K562 (cell line): Measurements from ENCODE around the gene ADK. TPM values are rescaled to one million over a fixed set of nuclear protein-coding genes. Genes with fewer than 3 reads are reported as not detected.

Source experiments
- ATAC-seq: fragments of 200-7000 bp; cut with Tn5 transposase; 3 replicates; pipeline ENCODE4 v1.9.1; 2020; ENCODE audit warnings: moderate library complexity
- BruUV-seq: library from RNA; stranded (reverse); fragments of 400-500 nt; replicated peaks from 2 replicates; lab custom pipeline; 2021; lab: Mats Ljungman, UMichigan
- CTCF ChIA-PET: fragments of 300-600 bp; formaldehyde crosslinking; extraction: SDS; loops from one replicate; lab custom pipeline; 2021; ENCODE audit warnings: low intra/inter-chr PET ratio; lab: Yijun Ruan, JAX
- POLR2A ChIA-PET: fragments of 300-600, 350-650 bp; sonication (Branson Sonifier 250); formaldehyde crosslinking; extraction: SDS; loops from one replicate; lab custom pipeline; 2021; ENCODE audit warnings: antibody characterized with exemption, inconsistent platforms; lab: Yijun Ruan, JAX
- DNase-seq, 4 experiments: peaks; one replicate each; pipeline versions ENCODE4 v3.0.0 to v3.0.0-alpha.2; 2011 to 2018; ENCODE audit warnings: low spot score in 3 of 4, mixed read lengths in 3 of 4; ENCODE audit errors: extremely low read depth in 1 of 4
- FAIRE-seq: peaks from 2 replicates; lab custom pipeline; 2011; peaks lifted over from hg19 to GRCh38; lab: Jason Lieb, UNC
- H2AFZ ChIP-seq: 2 replicates; pipeline ENCODE4 v1.6.0; 2011; ENCODE audit warnings: low read depth, low read length, control low read depth, inconsistent platforms
- H3K27ac ChIP-seq: fragments of 200-600 bp; 3 replicates; pipeline ENCODE4 v1.8.0; 2011; ENCODE audit warnings: low read depth, mild to moderate bottlenecking, control low read depth, inconsistent platforms, low read length, moderate library complexity, mixed read lengths; ENCODE audit errors: extremely low read depth
- H3K27me3 ChIP-seq, 2 experiments: fragments of 300-600 bp in 1 of 2; 2 replicates in 1 of 2; 3 replicates in 1 of 2; pipeline versions ENCODE4 v1.6.0 to v1.8.0; 2011; ENCODE audit warnings: inconsistent platforms in 2 of 2, low read length in 2 of 2, mild to moderate bottlenecking in 1 of 2, mixed read lengths in 1 of 2, moderate library complexity in 1 of 2; ENCODE audit not compliant: control insufficient read depth in 2 of 2, insufficient read depth in 2 of 2
- H3K36me3 ChIP-seq: fragments of 300-600 bp; 3 replicates; pipeline ENCODE4 v1.8.0; 2011; ENCODE audit warnings: mild to moderate bottlenecking, low read length, inconsistent platforms; ENCODE audit not compliant: control insufficient read depth, insufficient read depth
- H3K4me1 ChIP-seq, 2 experiments: fragments of 200-600 bp in 1 of 2; replicated peaks in 1 of 2; 2 replicates in 1 of 2; 3 replicates in 1 of 2; pipeline versions ENCODE4 v1.5.1 to v1.8.0; 2011; ENCODE audit warnings: inconsistent platforms in 2 of 2, low read length in 2 of 2, mild to moderate bottlenecking in 1 of 2, mixed read lengths in 1 of 2, moderate library complexity in 1 of 2; ENCODE audit not compliant: control insufficient read depth in 2 of 2, insufficient read depth in 2 of 2
- H3K4me2 ChIP-seq: 2 replicates; pipeline ENCODE4 v1.6.1; 2011; ENCODE audit warnings: low read length, control low read depth, inconsistent platforms, mixed read lengths; ENCODE audit not compliant: insufficient read depth
- H3K4me3 ChIP-seq: fragments of 200-600 bp; sonication (generic), shearing (Covaris generic); 2 replicates; pipeline ENCODE4 v1.5.1; 2016; ENCODE audit warnings: control low read depth, inconsistent platforms
- H3K79me2 ChIP-seq: fragments of 200-600 bp; 3 replicates; pipeline ENCODE4 v1.8.0; 2011; ENCODE audit warnings: low read length, inconsistent platforms; ENCODE audit not compliant: control insufficient read depth, insufficient read depth
- H3K9ac ChIP-seq, 2 experiments: 2 replicates each; pipeline versions ENCODE4 v1.6.0 to v1.6.1; 2011; ENCODE audit warnings: low read depth in 2 of 2, low read length in 2 of 2, control low read depth in 1 of 2, inconsistent platforms in 1 of 2, mild to moderate bottlenecking in 1 of 2, mixed read lengths in 1 of 2; ENCODE audit not compliant: insufficient read depth in 1 of 2
- H3K9me1 ChIP-seq: one replicate; pipeline ENCODE4 v1.6.0; 2011; ENCODE audit warnings: inconsistent platforms, mild to moderate bottlenecking, low read length, moderate library complexity; ENCODE audit not compliant: control insufficient read depth, insufficient read depth
- H3K9me3 ChIP-seq: replicated peaks from 2 replicates; pipeline ENCODE4 v1.5.1; 2011; ENCODE audit warnings: low read depth, low read length, inconsistent platforms; ENCODE audit not compliant: control insufficient read depth, insufficient read depth
- H4K20me1 ChIP-seq: replicated peaks from 2 replicates; pipeline ENCODE4 v1.6.1; 2011; ENCODE audit warnings: low read length, inconsistent platforms, mixed read lengths; ENCODE audit not compliant: control insufficient read depth, insufficient read depth
- CXXC5 ChIP-seq: fragments of 250-450 bp; sonication (Bioruptor Pico); IDR thresholded peaks from 2 replicates; pipeline ENCODE4 v1.8.0; 2022; ENCODE audit warnings: inconsistent platforms, mild to moderate bottlenecking, moderate library complexity
- EHMT2 ChIP-seq: fragments of 450-650 bp; IDR thresholded peaks from 2 replicates; pipeline ENCODE4 v1.6.1; 2018; ENCODE audit warnings: antibody characterized with exemption
- ESRRB ChIP-seq: fragments of 250-450 bp; sonication (Bioruptor Pico); IDR thresholded peaks from 2 replicates; pipeline ENCODE4 v1.5.0; 2020; ENCODE audit warnings: mild to moderate bottlenecking, moderate library complexity, borderline replicate concordance
- FOSL1 ChIP-seq: fragments of 200-800 bp; sonication (Bioruptor generic); conservative IDR thresholded peaks from 2 replicates; pipeline ENCODE4 v1.6.1; 2016; ENCODE audit warnings: missing genetic modification characterization, missing compliant biosample characterization
- GTF2E2 ChIP-seq: fragments of 200-800 bp; sonication (Bioruptor generic); IDR thresholded peaks from 2 replicates; pipeline ENCODE4 v1.6.1; 2016; ENCODE audit warnings: missing genetic modification characterization, missing compliant biosample characterization
- ILF3 ChIP-seq: fragments of 450-650 bp; IDR thresholded peaks from 2 replicates; pipeline ENCODE4 v1.6.1; 2018; ENCODE audit warnings: antibody characterized with exemption, mild to moderate bottlenecking, moderate library complexity, borderline replicate concordance
- TFAM ChIP-seq: fragments of 250-450 bp; sonication (Bioruptor Pico); conservative IDR thresholded peaks from 2 replicates; pipeline ENCODE4 v1.5.0; 2021; ENCODE audit warnings: mild to moderate bottlenecking, moderate library complexity
- ZNF316 ChIP-seq: fragments of 450-650 bp; IDR thresholded peaks from 2 replicates; pipeline ENCODE4 v1.6.1; 2016
- WGBS: fragments of 100-300 bp; shearing (Covaris generic); methylation state at CpG from one replicate; pipeline ENCODE4 v1.1.6; 2016; ENCODE audit warnings: low coverage, mixed read lengths; ENCODE audit not compliant: insufficient coverage; ENCODE audit errors: missing lambda C conversion rate; 5-methylcytosine and 5-hydroxymethylcytosine counted together
- in situ Hi-C: fragments of 300-500 bp; cut with MboI; formaldehyde crosslinking; loops from 4 replicates; pipeline ENCODE4 v1.15.0; 2018; ENCODE audit warnings: inconsistent platforms, mixed read lengths
- intact Hi-C: fragments of 100-400 bp; cut with micrococcal nuclease; formaldehyde crosslinking; loops from 2 replicates; pipeline ENCODE4 v1.14.2; 2022
- polyA plus RNA-seq, 8 experiments: library from polyadenylated mRNA; depleted of rRNA in 4 of 8; stranded (reverse) in 5 of 8; unstranded in 3 of 8; fragments of >200 nt; fragmentation: Nextera tagmentation in 2 of 8; fragmentation: Illumina TruSeq in 1 of 8; extraction: Ambion mirVana in 2 of 8; extraction: Trizol in 1 of 8; gene quantifications; 2 replicates each; pipeline versions ENCODE4 v1.2.1 to v1.2.3, GENCODE V29; 2011 to 2014; ENCODE audit warnings: inconsistent platforms in 1 of 8, missing spikeins in 1 of 8
- total RNA-seq, 7 experiments: library from RNA; depleted of rRNA in 6 of 7; stranded (reverse); fragments of >200 nt in 6 of 7; fragmentation: Illumina TruSeq in 2 of 7; extraction: Trizol in 2 of 7; gene quantifications; 2 replicates each; pipeline versions ENCODE4 v1.2.1 to v1.2.3, GENCODE V29; 2011 to 2021; ENCODE audit warnings: low replicate concordance in 1 of 7
- TF ChIP-seq, protein P1 (sequence below): sonication (generic); formaldehyde crosslinking; IDR thresholded peaks from 2 replicates; pipeline ENCODE4 v1.8.0; 2022; ENCODE audit warnings: missing genetic modification reagents, mild to moderate bottlenecking, borderline replicate concordance
- TF ChIP-seq, protein P2 (sequence below), 2 experiments: IDR thresholded peaks; 2 replicates each; pipeline ENCODE4 v1.6.1; 2012; ENCODE audit warnings: improper control_type of control experiment in 2 of 2, low read depth in 2 of 2, low read length in 2 of 2, borderline replicate concordance in 1 of 2

The ADK gene
- total and polyA plus RNA-seq, 9 of the 15 experiments (the other 6 are each of a cell fraction or from before 2014, with no cell fraction given) = 54.2 to 97.8 (median 73.6) TPM

DNA sequence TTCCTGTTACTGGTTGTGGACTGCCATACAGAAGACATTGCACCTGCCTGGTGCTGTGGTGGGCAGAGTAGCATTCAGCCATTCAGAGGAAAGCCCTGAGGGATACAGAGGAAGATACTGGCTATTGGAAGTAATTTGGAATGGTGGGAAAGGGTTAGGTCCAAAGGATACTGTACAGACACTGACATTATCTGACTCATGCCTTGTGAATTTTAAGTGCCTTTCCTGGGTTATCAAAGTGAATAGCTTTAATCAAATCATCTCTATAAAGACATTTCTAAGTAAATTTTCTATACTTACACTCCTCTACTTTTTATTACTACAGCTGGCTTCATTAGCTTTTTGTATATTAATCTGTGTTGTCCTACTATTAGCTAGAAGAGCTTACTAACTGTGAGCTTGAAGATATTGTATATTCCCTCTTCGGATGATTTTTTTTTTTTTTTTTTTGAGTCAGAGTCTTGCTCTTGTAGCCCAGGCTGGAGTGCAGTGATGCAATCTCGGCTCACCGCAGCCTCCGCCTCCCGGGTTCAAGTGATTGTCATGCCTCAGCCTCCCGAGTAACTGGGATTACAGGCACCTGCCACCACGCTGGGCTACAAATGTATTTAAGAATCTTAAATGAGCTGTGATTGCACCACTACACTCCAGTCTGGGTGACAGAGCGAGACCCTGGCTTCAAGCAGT lies 186.5 kb downstream of the ADK start:
- no peak overlapping the region for H3K4me2 ChIP-seq
- ATAC-seq (no peak), FAIRE-seq (no peak), DNase-seq (no peak)
- POLR2A ChIA-PET = interaction anchor here (1.5 kb wide), 1 partner anchor 13 kb away, joined by 4 read pairs; no protein-coding TSS in a partner anchor
- H3K79me2 ChIP-seq = no peaks in the 10 kb centered on the region
- intact Hi-C loops = no loop called here
- in situ Hi-C loops = no loop called here
- H3K27me3 ChIP-seq = no peaks in the 10 kb centered on the region
- no peaks in the 10 kb centered on the region for H3K9me3 ChIP-seq
- CTCF ChIA-PET = interaction anchor here (1.3 kb wide), 1 partner anchor 11 kb away, joined by 3 read pairs; no protein-coding TSS in a partner anchor
- H3K36me3 ChIP-seq = no peaks in the 10 kb centered on the region
- 82% methylated on average over 8 of the region's 8 CpGs for WGBS
- H3K4me3 ChIP-seq = no peak overlapping the region
- no peaks in the 10 kb centered on the region for H3K9me1 ChIP-seq
- no peaks in the 10 kb centered on the region for H4K20me1 ChIP-seq
- no peak overlapping the region for H3K27ac ChIP-seq
- TF ChIP-seq ZNF316 (no peak), FOSL1 (tag) (no peak), ESRRB (CRISPR knock-in tag) (no peak), ILF3 (no peak), EHMT2 (no peak), CXXC5 (CRISPR knock-in tag) (no peak), GTF2E2 (no peak), TFAM (CRISPR knock-in tag) (no peak)
- TF ChIP-seq, protein P1, sequence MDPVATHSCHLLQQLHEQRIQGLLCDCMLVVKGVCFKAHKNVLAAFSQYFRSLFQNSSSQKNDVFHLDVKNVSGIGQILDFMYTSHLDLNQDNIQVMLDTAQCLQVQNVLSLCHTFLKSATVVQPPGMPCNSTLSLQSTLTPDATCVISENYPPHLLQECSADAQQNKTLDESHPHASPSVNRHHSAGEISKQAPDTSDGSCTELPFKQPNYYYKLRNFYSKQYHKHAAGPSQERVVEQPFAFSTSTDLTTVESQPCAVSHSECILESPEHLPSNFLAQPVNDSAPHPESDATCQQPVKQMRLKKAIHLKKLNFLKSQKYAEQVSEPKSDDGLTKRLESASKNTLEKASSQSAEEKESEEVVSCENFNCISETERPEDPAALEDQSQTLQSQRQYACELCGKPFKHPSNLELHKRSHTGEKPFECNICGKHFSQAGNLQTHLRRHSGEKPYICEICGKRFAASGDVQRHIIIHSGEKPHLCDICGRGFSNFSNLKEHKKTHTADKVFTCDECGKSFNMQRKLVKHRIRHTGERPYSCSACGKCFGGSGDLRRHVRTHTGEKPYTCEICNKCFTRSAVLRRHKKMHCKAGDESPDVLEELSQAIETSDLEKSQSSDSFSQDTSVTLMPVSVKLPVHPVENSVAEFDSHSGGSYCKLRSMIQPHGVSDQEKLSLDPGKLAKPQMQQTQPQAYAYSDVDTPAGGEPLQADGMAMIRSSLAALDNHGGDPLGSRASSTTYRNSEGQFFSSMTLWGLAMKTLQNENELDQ (CRISPR knock-in tag) = no peak
- TF ChIP-seq, protein P2, sequence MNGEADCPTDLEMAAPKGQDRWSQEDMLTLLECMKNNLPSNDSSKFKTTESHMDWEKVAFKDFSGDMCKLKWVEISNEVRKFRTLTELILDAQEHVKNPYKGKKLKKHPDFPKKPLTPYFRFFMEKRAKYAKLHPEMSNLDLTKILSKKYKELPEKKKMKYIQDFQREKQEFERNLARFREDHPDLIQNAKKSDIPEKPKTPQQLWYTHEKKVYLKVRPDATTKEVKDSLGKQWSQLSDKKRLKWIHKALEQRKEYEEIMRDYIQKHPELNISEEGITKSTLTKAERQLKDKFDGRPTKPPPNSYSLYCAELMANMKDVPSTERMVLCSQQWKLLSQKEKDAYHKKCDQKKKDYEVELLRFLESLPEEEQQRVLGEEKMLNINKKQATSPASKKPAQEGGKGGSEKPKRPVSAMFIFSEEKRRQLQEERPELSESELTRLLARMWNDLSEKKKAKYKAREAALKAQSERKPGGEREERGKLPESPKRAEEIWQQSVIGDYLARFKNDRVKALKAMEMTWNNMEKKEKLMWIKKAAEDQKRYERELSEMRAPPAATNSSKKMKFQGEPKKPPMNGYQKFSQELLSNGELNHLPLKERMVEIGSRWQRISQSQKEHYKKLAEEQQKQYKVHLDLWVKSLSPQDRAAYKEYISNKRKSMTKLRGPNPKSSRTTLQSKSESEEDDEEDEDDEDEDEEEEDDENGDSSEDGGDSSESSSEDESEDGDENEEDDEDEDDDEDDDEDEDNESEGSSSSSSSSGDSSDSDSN (IDR thresholded peaks at IDR 0.05; ENCODE audit: borderline replicate concordance in 1 of 2, low read depth in 2 of 2, low read length in 2 of 2) = no peak
- TF ChIP-seq, all 486 proteins: peak for 0
- no TSS peak for BruUV-seq
- Histone ChIP-seq H3K9ac (no peak overlapping the region), H2AFZ (no peak overlapping the region), H3K4me1 (no peaks in the 10 kb centered on the region)
